ENCODE measurements around the gene AMBRA1.
"Not testable (repeated sequence)": the region's sequence is repeated elsewhere in the genome, so short reads cannot be mapped to it uniquely, and the experiment has no call there.

AMBRA1 gene

GRCh38 chr11:46534711-46535110, 59.1 kb downstream of the AMBRA1 start:
- DNase-seq (ENCODE audit: low read depth in 2 of 2, low spot score in 1 of 2): no peak

GRCh38 chr11:46533396-46534100, 60.3 kb downstream of the AMBRA1 start:
- no peak for DNase-seq (ENCODE audit: low read depth in 2 of 2, low spot score in 1 of 2)

DNA sequence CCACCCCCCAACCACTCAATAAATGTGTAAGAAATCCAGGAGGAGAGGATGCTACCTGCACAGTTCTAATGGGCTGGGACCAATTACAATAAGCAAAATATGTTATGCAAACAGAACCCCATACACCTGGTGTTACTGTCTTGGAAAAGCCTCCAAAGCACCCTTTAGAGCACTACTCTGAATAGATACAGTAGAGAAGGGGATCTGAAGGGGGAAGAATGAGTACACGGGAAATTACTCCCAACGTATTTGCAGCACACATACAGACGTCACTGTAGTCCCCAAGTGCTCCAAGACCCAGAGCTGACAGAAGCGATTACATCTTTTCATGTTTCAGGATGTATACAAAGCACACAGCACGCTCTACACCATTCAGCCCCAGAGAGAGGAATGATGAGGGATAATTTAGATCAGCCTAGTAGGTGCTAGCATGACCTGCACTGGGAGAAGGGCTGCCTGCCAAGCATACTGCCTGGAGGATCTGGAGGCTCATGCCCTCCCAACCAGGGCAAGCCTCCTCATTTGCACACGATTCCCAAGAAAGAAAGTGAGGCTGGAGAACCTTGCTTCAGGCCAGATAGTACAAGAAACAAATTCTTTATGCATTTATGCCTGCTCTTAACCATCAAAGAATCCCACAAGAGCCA, 63.8 kb downstream of the AMBRA1 start:
- DNase-seq (ENCODE audit: low read depth in 2 of 2, low spot score in 1 of 2): no peak

DNA sequence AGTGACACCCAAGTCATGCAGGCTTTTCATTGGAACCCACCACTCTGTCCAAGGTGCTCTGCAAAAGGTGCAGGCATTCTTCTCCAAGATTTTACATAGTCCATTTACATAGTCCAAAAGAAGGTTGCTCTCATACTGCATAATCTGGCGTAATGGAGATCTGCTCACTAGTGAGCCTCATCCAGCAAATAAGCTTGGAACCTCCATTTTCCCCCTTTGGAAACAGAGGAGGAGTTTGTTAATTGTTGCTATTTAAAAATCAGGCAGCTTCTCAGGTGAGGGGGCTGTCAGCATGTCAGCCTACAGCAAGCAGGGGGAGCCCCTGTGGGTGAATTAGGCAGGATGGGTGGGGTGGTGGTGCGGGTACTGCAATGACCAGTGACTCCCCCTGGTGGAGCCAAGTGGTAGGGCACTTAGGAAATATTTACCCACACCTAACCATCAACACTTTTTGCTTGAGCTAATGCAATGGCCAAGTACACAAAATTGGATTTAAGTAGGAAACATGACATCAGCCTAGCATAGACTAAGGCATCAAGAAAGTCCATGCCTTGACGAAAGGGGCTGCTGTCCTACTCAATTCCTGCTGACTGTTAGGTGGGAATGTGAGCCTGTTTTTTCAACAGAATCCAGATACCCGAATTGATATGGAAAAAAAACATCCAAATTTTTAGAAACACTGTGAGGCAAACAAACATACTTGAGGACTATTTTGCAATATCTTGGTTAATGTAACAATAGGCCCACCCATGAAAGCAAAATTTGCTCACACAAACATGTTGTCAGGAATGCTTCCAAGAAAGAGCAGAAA, 64.5 kb downstream of the AMBRA1 start:
- peak; percentile 49 to 50 for DNase-seq (ENCODE audit: low read depth in 2 of 2, low spot score in 1 of 2)

DNA sequence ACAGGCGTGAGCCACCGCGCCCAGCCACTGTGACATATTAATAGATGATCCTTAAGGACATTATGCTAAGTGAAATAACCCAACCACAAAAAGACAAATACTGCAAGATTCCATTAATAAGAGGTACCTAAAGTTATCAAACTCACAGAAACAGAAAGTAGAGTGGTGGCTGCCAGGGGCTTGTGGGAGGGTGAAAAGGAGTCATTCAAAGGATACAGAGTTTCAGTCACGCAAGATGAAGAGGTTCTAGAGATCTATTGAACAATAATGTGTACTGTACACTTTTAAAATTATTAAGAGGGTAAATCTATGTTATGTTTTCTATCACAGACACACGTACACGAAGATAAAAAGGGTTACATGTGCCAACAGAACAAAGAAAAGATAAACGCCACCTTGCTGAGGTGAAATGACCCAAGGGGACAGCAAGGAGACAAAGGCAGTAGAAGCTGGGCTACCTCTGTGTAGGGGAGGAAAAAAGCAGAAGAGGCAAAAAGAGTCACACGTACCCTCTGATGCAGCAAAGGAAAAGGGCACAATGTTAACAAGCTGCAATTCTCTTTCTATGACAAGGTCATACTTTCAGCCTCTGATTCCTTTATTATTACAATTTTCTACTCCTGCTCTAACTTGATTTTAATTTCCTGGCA, 65.3 kb downstream of the AMBRA1 start:
- no peak for DNase-seq (ENCODE audit: low read depth in 2 of 2, low spot score in 1 of 2)

GRCh38 chr11:46527591-46528130, 66.2 kb downstream of the AMBRA1 start:
- no peak for DNase-seq (ENCODE audit: low read depth in 2 of 2, low spot score in 1 of 2)

GRCh38 chr11:46526216-46527215, 67.3 kb downstream of the AMBRA1 start:
- no peak for DNase-seq (ENCODE audit: low read depth in 2 of 2, low spot score in 1 of 2)

DNA sequence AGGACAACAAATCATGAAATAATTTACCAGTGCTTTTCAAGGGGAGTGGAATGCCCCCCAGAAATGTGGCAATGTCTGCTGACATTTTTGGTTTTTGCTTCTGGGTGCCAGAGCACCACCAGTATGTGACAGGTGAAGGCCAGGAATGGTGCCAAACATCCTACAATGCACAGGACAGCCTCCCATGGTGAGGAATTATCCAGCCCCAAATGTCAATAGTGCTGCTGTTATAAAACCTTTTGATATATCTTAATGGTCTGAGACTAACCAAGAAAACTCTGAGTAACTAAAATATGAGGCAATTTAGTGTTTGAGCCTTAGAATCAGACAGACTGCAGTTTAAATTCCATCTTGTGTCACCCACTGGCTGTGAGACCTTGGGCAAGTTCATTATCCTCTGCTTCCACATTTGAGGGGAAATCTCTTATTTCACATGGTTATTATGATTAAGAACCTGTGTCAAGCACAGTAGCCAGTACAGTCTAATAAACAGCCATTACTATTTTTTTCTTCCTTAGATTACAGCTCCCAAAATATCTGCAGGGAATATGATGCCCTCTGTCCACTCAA, 69.5 kb downstream of the AMBRA1 start:
- no peak for DNase-seq (ENCODE audit: low read depth in 2 of 2, low spot score in 1 of 2)

GRCh38 chr11:46523290-46523689, 70.5 kb downstream of the AMBRA1 start:
- no peak for DNase-seq (ENCODE audit: low read depth in 2 of 2, low spot score in 1 of 2)

DNA sequence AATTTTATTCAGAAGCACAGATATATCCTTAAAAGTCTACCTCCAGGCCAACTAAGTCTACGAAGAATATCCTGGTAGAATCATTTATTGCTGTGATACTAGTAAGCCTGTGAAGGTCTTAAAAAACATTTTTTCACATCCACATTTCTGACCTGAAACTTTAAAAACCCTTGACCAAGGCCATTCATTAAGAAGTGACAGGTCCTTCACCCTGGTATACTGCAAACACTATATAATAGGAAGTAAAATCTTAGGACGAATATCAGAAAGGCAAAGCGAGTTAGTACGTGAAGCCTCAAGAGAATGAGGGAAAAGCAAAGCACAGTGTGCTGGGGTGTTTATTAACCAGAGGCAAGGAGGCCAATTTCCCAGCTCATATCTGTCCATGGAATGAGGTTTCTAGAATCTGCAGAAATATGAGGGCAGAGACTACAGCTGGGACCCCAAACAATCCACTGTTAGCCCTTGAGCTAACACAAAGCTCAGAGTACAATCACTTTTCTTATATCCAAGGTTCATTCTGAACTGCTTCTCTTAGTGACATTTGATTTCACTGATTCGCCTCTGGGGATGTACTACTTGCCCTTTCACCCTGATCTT, 71.0 kb downstream of the AMBRA1 start:
- DNase-seq (ENCODE audit: low read depth in 2 of 2, low spot score in 1 of 2): no peak

GRCh38 chr11:46521961-46522681, 71.7 kb downstream of the AMBRA1 start:
- DNase-seq (ENCODE audit: low read depth in 2 of 2, low spot score in 1 of 2): no peak

DNA sequence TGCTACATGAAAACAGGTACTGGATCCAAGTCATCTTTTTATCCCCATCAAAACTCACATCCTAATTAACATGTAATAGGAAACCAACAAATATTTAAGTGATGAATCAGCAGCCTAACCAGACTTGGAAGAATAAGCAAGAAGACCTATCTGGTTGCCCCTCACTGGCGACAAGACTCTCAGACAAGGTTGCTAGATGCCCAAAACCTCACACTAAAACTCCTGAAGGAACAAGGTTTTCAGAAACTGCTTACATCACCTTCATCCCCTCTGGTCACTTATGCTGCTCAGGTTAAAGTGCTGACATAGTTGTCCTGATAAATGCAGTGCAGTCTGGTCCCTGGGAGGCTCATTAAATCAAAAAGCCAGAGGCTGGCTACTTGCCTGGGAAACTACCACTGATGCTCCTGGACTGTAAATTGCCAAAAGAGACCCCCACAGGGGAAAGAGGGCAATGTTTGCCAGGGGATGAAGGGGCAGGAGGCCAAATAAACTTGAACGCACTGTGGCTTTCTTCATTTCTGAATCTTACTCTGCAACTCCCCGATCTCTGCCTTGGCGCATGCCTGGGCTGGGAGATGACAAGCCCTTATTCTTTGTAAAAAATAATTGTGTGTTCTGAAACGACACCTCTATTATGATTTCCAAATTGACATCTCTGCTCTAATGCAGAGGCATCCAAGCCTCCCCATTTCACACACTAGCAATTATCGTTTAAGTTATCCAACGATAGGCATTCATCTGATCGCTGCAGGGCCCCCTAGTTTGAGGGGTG, 72.7 kb downstream of the AMBRA1 start:
- DNase-seq (ENCODE audit: low read depth in 2 of 2, low spot score in 1 of 2): no peak

GRCh38 chr11:46519351-46519750, 74.5 kb downstream of the AMBRA1 start:
- DNase-seq (ENCODE audit: low read depth in 2 of 2, low spot score in 1 of 2): no peak

DNA sequence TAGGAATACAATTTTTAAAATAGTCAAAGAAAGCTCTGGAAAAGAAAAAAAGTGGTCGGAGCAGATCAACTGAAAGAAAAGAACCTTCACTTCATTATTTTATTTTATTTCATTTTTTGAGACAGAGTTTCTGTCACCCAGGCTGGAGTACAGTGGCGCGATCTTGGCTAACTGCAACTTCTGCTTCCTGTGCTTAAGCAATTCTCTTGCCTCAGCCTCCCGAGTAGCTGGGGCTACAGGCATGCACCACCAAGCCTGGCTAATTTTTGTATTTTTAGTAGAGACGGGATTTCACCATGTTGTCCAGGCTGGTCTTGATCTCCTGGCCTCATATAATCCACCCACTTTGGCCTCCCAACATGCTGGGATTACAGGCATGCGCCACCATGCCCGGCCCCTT, 74.9 kb downstream of the AMBRA1 start:
- not testable (repeated sequence) for DNase-seq (ENCODE audit: low read depth in 2 of 2, low spot score in 1 of 2)

DNA sequence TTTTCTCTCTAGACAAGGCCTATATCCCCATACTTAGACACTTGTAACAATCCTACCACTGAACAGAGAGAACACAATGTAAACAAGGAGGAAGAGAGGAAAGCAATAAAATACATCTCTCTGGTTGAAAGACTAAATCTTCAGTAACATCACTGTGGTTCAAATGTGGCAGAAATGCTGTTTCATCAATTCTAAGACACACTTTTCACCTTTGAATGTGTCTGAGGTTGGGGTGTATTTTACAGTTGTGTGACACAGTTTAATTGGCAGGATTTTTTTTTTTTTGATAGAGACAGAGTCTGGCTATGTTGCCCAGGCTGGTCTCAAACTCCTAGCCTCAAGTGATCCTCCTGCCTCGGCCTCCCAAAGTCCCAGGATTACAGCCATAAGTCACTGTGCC, 79.5 kb downstream of the AMBRA1 start:
- DNase-seq (ENCODE audit: low read depth in 2 of 2, low spot score in 1 of 2): no peak

DNA sequence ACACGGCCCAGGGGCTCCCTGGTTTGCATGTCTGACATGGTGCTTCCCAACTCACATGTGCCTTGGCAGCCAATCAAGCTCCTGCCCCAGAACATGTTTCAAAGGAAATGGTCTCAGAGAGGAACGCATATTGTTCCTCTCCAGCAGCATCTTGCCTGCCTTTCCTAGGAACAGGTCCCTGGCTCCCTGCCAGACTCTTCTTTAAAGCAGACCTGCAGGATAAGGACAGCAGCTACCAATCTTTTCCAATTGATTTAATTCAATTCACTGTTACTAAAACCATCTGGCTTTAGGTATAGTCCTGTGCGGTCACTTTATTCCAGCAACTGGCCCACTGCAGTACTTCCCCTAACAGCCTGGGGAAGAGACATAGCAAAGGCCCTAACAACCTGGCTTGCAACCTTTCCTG, 79.9 kb downstream of the AMBRA1 start:
- DNase-seq (ENCODE audit: low read depth in 2 of 2, low spot score in 1 of 2): no peak

- no peak for DNase-seq (ENCODE audit: low read depth in 2 of 2, low spot score in 1 of 2)
Measured at GRCh38 chr11:46512261-46512881, 81.5 kb downstream of the AMBRA1 start.
